H7 (cell line): ENCODE measurements around the gene FAM20B. TPM values are rescaled to one million over a fixed set of nuclear protein-coding genes. Genes with fewer than 3 reads are reported as not detected.

ENCODE experiments used
- DNase-seq: peaks from one replicate; pipeline ENCODE4 v3.0.0; 2012
- H3K27me3 ChIP-seq: 2 replicates; pipeline ENCODE4 v1.6.0; 2011; ENCODE audit warnings: mild to moderate bottlenecking, low read length; ENCODE audit not compliant: control insufficient read depth, insufficient read depth
- H3K36me3 ChIP-seq: replicated peaks from 2 replicates; pipeline ENCODE4 v1.5.1; 2011; ENCODE audit warnings: low read length; ENCODE audit not compliant: control insufficient read depth, insufficient read depth
- H3K4me3 ChIP-seq: 2 replicates; pipeline ENCODE4 v1.5.1; 2011; ENCODE audit warnings: low read depth, mild to moderate bottlenecking, control low read depth, low read length, moderate library complexity; ENCODE audit not compliant: insufficient read depth
- total RNA-seq: library from RNA; depleted of rRNA; stranded (reverse); fragments of >200 nt; shearing (Covaris generic); gene quantifications from 2 replicates; pipeline ENCODE4 v1.2.3, GENCODE V29; 2014

Gene FAM20B
- total RNA-seq, 1 experiment from 2014 or later: 34.5 TPM

GRCh38 chr1:179053486-179053885, 27.8 kb downstream of the FAM20B start:
- H3K4me3 ChIP-seq: no peak overlapping the region
- no peaks in the 10 kb centered on the region for H3K36me3 ChIP-seq
- H3K27me3 ChIP-seq: no peaks in the 10 kb centered on the region
- no peak for DNase-seq

- no peak for DNase-seq
- Histone ChIP-seq H3K36me3 (no peaks in the 10 kb centered on the region), H3K27me3 (no peaks in the 10 kb centered on the region), H3K4me3 (no peak overlapping the region)
Observed at GRCh38 chr1:179055937-179056336, 30.2 kb downstream of the FAM20B start.

- Histone ChIP-seq H3K27me3 (no peaks in the 10 kb centered on the region), H3K36me3 (no peaks in the 10 kb centered on the region), H3K4me3 (no peak overlapping the region)
- no peak for DNase-seq
Observed at GRCh38 chr1:179058487-179059483, 33.1 kb downstream of the FAM20B start.

- Histone ChIP-seq H3K27me3 (no peaks in the 10 kb centered on the region), H3K36me3 (peaks cover 3% of the 10 kb centered on the region), H3K4me3 (no peak overlapping the region)
- DNase-seq: no peak
Observed at GRCh38 chr1:179061360-179062282, 35.9 kb downstream of the FAM20B start.

GRCh38 chr1:179066471-179066870, 40.8 kb downstream of the FAM20B start:
- no peak for DNase-seq
- H3K36me3 ChIP-seq: peaks cover 3% of the 10 kb centered on the region
- H3K27me3 ChIP-seq: no peaks in the 10 kb centered on the region
- no peak overlapping the region for H3K4me3 ChIP-seq

- Histone ChIP-seq H3K27me3 (no peaks in the 10 kb centered on the region; the same call in 1 of the 2 replicates), H3K4me3 (no peak overlapping the region), H3K36me3 (no peaks in the 10 kb centered on the region)
- DNase-seq: no peak
Observed at GRCh38 chr1:179077396-179077795, 51.7 kb downstream of the FAM20B start.

- H3K27me3 ChIP-seq: peaks cover 3% of the 10 kb centered on the region; the same call in 1 of the 2 replicates
- no peaks in the 10 kb centered on the region for H3K36me3 ChIP-seq
- no peak overlapping the region for H3K4me3 ChIP-seq
- DNase-seq: peak; percentile 69
Observed at GRCh38 chr1:179079113-179079761, 53.5 kb downstream of the FAM20B start.

GRCh38 chr1:179080866-179081686, 55.4 kb downstream of the FAM20B start:
- H3K36me3 ChIP-seq: no peaks in the 10 kb centered on the region; the same call in 1 of the 2 replicates
- peaks cover 3% of the 10 kb centered on the region; the same call in 1 of the 2 replicates for H3K27me3 ChIP-seq
- peak overlapping the region; percentile 92 for H3K4me3 ChIP-seq
- no peak for DNase-seq

- peak within 1 kb of the TSS; percentile 92 for H3K4me3 ChIP-seq
- no peaks in the 10 kb centered on the region; the same call in 1 of the 2 replicates for H3K36me3 ChIP-seq
- H3K27me3 ChIP-seq: peaks cover 3% of the 10 kb centered on the region; the same call in 1 of the 2 replicates
- DNase-seq: peak; percentile 96
Observed at GRCh38 chr1:179081687-179082332, 56.1 kb downstream of the FAM20B start, which contains the start of gene TOR3A. Gene TOR3A (plus strand): TSS chr1:179082070. CDS start chr1:179082129, 59 bp downstream.

- H3K27me3 ChIP-seq: peaks cover 3% of the 10 kb centered on the region; the same call in 1 of the 2 replicates
- peak; percentile 76 for DNase-seq
- no peaks in the 10 kb centered on the region; the same call in 1 of the 2 replicates for H3K36me3 ChIP-seq
- peak overlapping the region; percentile 92 for H3K4me3 ChIP-seq
Observed at GRCh38 chr1:179082333-179082998, 56.8 kb downstream of the FAM20B start.

- DNase-seq: no peak
- H3K4me3 ChIP-seq: peak overlapping the region; percentile 92
- H3K36me3 ChIP-seq: no peaks in the 10 kb centered on the region; the same call in 1 of the 2 replicates
- H3K27me3 ChIP-seq: peaks cover 3% of the 10 kb centered on the region; the same call in 1 of the 2 replicates
Observed at GRCh38 chr1:179082999-179083335, 57.3 kb downstream of the FAM20B start.

GRCh38 chr1:179083533-179083932, 57.8 kb downstream of the FAM20B start:
- Histone ChIP-seq H3K4me3 (no peak overlapping the region), H3K36me3 (no peaks in the 10 kb centered on the region; the same call in 1 of the 2 replicates), H3K27me3 (peaks cover 3% of the 10 kb centered on the region; the same call in 1 of the 2 replicates)
- no peak for DNase-seq
